GM23248 (cell line): Measurements from ENCODE around the gene DPEP2. TPM values are rescaled to one million over a fixed set of nuclear protein-coding genes. Genes with fewer than 3 reads are reported as not detected.

Experiments
- DNase-seq: peaks from one replicate; pipeline ENCODE4 v3.0.0-alpha.2; 2015
- H2AFZ ChIP-seq: fragments of 200-600 bp; sonication (generic); 2 replicates; pipeline ENCODE4 v1.6.1; 2016; ENCODE audit warnings: antibody characterized with exemption
- H3F3A ChIP-seq: fragments of 200-600 bp; sonication (generic); 2 replicates; pipeline ENCODE4 v1.6.1; 2016; ENCODE audit warnings: mild to moderate bottlenecking, antibody characterized with exemption, mixed run types; ENCODE audit not compliant: insufficient read depth
- H3K27ac ChIP-seq: fragments of 200-600 bp; sonication (generic); 2 replicates; pipeline ENCODE4 v1.5.1; 2016; ENCODE audit warnings: mild to moderate bottlenecking
- H3K27me3 ChIP-seq: fragments of 200-600 bp; sonication (generic); replicated peaks from 2 replicates; pipeline ENCODE4 v1.6.1; 2016; ENCODE audit warnings: mild to moderate bottlenecking; ENCODE audit not compliant: insufficient read depth
- H3K36me3 ChIP-seq: fragments of 200-600 bp; sonication (generic); 2 replicates; pipeline ENCODE4 v1.6.1; 2016; ENCODE audit warnings: low read depth, mild to moderate bottlenecking
- H3K4me1 ChIP-seq: fragments of 200-600 bp; sonication (generic); 2 replicates; pipeline ENCODE4 v1.6.1; 2016; ENCODE audit warnings: mild to moderate bottlenecking; ENCODE audit not compliant: insufficient read depth
- H3K4me2 ChIP-seq: fragments of 200-600 bp; sonication (generic); one replicate; pipeline ENCODE4 v1.6.1; 2016; ENCODE audit warnings: mild to moderate bottlenecking; ENCODE audit not compliant: unreplicated experiment
- H3K4me3 ChIP-seq: fragments of 200-600 bp; sonication (generic); 2 replicates; pipeline ENCODE4 v1.5.1; 2016; ENCODE audit warnings: mild to moderate bottlenecking
- H3K79me2 ChIP-seq: fragments of 200-600 bp; sonication (generic); 2 replicates; pipeline ENCODE4 v1.6.1; 2016; ENCODE audit warnings: mild to moderate bottlenecking; ENCODE audit not compliant: insufficient read depth
- H3K9ac ChIP-seq: fragments of 200-600 bp; sonication (generic); 2 replicates; pipeline ENCODE4 v1.6.1; 2016; ENCODE audit warnings: mild to moderate bottlenecking
- H3K9me2 ChIP-seq: fragments of 200-600 bp; sonication (generic); 2 replicates; pipeline ENCODE4 v1.6.1; 2016; ENCODE audit warnings: mixed run types, mild to moderate bottlenecking, moderate library complexity; ENCODE audit not compliant: insufficient read depth
- H3K9me3 ChIP-seq: fragments of 200-600 bp; sonication (generic); one replicate; pipeline ENCODE4 v1.6.1; 2017; ENCODE audit warnings: low read depth
- H4K20me1 ChIP-seq: fragments of 200-600 bp; sonication (generic); 2 replicates; pipeline ENCODE4 v1.6.0; 2016; ENCODE audit not compliant: insufficient read depth
- EZH2 ChIP-seq: fragments of 200-600 bp; sonication (generic); IDR thresholded peaks from 2 replicates; pipeline ENCODE4 v1.6.1; 2018; ENCODE audit warnings: antibody characterized with exemption, mild to moderate bottlenecking; ENCODE audit not compliant: insufficient read depth, poor library complexity, severe bottlenecking
- EZH2phosphoT487 ChIP-seq: fragments of 200-600 bp; sonication (generic); IDR thresholded peaks from 2 replicates; pipeline ENCODE4 v1.6.1; 2018; ENCODE audit warnings: antibody characterized with exemption, moderate library complexity, mild to moderate bottlenecking, low read depth; ENCODE audit not compliant: insufficient read depth
- WGBS, 2 experiments: methylation state at CpG; one replicate each; pipeline ENCODE4 v1.1.6; 2015 to 2017; ENCODE audit warnings: low lambda C conversion rate in 2 of 2, low coverage in 1 of 2; ENCODE audit errors: missing lambda C conversion rate in 2 of 2; 5-methylcytosine and 5-hydroxymethylcytosine counted together
- in situ Hi-C: fragments of 300-500 bp; cut with MboI; formaldehyde crosslinking; loops from 2 replicates; pipeline ENCODE4 v1.15.0; 2020
- polyA plus RNA-seq: library from polyadenylated mRNA; unstranded; fragments of >200 nt; fragmentation: Nextera tagmentation; extraction: Ambion mirVana; gene quantifications from 2 replicates; pipeline ENCODE4 v1.2.1, GENCODE V29; 2016
- total RNA-seq: library from RNA; depleted of rRNA; stranded (reverse); fragments of >200 nt; shearing (Covaris generic); gene quantifications from 2 replicates; pipeline ENCODE4 v1.2.3, GENCODE V29; 2014

DPEP2 gene
- total and polyA plus RNA-seq, 2 experiments from 2014 or later = not detected

DNA sequence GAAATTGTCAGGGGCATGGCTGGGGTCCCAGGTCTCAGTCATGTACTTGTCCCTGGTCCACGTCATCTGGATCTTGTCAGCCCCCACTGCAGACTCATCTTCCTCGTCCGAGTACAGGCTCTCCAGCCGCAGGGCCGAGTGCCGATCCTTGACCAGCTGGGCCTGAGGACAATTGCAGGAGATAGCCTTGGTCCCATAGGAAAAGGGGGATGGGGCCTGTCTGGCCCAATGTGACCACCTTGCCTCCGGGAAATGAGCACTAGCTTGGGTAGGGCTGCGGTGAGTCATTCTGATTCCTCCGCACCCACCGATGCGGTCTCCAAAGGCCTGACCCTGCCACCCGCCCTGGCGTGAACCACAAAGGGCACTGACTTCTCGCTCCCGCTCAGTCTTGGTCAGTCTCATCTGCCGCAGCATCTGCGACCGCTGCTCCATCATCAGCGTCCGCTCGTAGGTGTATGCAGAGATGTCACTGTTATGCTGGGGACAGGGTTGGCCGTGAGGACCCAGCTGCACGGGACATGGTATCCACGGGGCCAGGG is 53.8 kb downstream of the DPEP2 start:
- Histone ChIP-seq H3K27ac (no peak overlapping the region), H3K4me3 (no peak overlapping the region), H3K27me3 (no peaks in the 10 kb centered on the region), H3K9me2 (no peaks in the 10 kb centered on the region), H2AFZ (no peak overlapping the region), H4K20me1 (no peaks in the 10 kb centered on the region), H3K4me2 (no peak overlapping the region), H3F3A (0 out of 2 replicates have a peak, but pooled peaks cover 12% of the 10 kb centered on the region), H3K79me2 (no peaks in the 10 kb centered on the region), H3K9ac (no peak overlapping the region), H3K9me3 (no peaks in the 10 kb centered on the region), H3K36me3 (peaks cover 18% of the 10 kb centered on the region; the same call in 1 of the 2 replicates), H3K4me1 (no peaks in the 10 kb centered on the region)
- WGBS, 2 experiments = 81 to 90% methylated on average over 21 to 24 of the region's 24 CpGs
- no peak for DNase-seq
- in situ Hi-C loops = no loop called here
- TF ChIP-seq EZH2 = no peak
- TF ChIP-seq EZH2phosphoT487 = no peak

DNA sequence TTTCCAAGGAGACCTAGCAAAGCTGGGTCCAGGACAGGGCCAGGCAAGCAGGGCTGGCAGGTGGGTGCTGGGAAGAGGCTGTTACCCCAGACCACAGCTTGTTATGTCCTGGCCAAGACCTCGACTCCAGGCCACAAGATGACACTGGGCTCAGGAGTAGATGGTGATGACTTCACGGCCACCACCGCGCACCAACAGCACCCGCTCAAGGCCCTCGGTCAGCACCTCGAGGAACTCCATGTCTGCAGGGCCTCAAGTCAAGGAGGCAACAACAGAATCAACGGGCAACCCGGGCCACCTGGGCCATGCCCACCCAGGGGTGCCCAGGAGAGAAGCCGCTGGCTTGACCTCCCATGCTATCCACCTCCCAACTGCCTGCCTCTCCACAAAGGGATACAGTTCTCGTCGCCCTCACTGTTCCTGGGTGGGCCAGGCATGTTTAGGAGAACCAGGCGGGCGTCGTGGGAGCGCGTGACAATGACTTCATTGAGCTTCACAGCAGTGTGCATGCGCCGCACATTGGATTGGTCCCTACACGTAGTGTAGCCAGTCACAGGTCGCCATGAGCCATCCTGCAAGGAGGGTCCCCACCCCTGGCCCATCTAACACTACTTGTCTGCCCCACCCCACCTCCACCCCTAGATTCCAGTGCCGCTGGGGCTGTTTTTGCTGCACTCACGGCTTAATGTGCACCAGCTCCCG is 54.4 kb downstream of the DPEP2 start:
- H3K27ac ChIP-seq = no peak overlapping the region
- 0 out of 2 replicates have a peak, but pooled peaks cover 14% of the 10 kb centered on the region for H3F3A ChIP-seq
- H3K9ac ChIP-seq = no peak overlapping the region
- no peaks in the 10 kb centered on the region for H3K79me2 ChIP-seq
- no peaks in the 10 kb centered on the region for H4K20me1 ChIP-seq
- WGBS, 2 experiments = 88 to 89% methylated on average over 24 of the region's 24 CpGs
- H3K9me3 ChIP-seq = no peaks in the 10 kb centered on the region
- H3K27me3 ChIP-seq = no peaks in the 10 kb centered on the region
- no peaks in the 10 kb centered on the region for H3K9me2 ChIP-seq
- no peak overlapping the region for H3K4me2 ChIP-seq
- no peak overlapping the region for H3K4me3 ChIP-seq
- DNase-seq = no peak
- peaks cover 18% of the 10 kb centered on the region; the same call in 1 of the 2 replicates for H3K36me3 ChIP-seq
- H2AFZ ChIP-seq = no peak overlapping the region
- no peak for TF ChIP-seq EZH2
- TF ChIP-seq EZH2phosphoT487 = no peak
- no peaks in the 10 kb centered on the region for H3K4me1 ChIP-seq
- in situ Hi-C loops = no loop called here

DNA sequence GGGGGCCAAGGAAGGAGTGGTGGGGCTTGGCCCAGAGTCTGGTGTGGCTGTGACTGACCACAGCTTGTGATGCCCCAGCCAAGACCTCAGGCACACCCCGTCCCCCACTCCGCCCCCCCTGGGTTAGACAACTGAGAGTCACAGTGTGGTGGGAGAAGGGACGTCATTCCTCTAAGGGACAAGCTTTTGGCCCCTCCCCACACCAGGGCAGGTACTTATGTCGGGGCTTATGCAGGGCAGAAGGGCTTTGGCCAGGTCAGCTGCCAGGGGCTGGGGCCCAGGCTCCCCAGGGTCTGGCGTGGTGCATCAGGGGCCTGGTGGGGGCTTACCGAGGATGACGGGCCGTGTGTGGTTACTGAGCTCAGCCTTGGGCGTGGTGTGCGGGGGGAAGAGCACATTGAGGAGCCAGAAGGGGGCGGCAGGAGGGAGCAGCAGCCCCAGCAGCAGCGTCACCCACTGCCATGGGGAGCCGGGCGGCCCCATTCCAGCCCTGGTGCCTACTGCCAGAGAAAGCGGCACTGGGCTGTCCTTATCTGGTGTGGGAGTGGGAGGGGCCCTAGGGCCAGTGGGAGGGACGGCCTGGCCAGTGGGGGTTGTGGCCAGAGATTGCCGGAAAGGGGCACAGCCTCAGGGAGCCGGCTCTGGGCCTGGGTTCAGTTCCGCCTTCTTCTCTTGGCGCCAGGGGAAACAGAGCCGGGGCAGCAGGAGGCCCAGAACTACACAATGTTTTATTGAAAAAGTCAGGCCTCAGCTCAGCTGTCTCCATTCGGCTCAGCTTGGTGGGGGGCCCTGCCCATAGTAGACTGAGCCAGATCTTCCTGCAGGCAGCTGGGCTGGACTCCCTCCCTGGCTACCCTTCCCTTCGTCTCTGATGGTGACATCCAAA is 55.4 kb downstream of the DPEP2 start, which contains the start of gene LCAT:
LCAT (minus strand) TSS at position 502 of the 886 bp plus-strand sequence; CDS start at position 483, 19 bp downstream.
- H3K4me1 ChIP-seq = no peaks in the 10 kb centered on the region
- H3F3A ChIP-seq = peaks cover 20% of the 10 kb centered on the region; the same call in 1 of the 2 replicates
- no peaks in the 10 kb centered on the region for H4K20me1 ChIP-seq
- 52 to 63% methylated on average over 20 of the region's 23 CpGs for WGBS, 2 experiments
- H3K9ac ChIP-seq = no peak within 1 kb of the TSS
- H3K27me3 ChIP-seq = no peaks in the 10 kb centered on the region
- TF ChIP-seq EZH2phosphoT487 (no peak), EZH2 (no peak)
- no peak within 1 kb of the TSS for H3K4me2 ChIP-seq
- peaks cover 18% of the 10 kb centered on the region; the same call in 1 of the 2 replicates for H3K36me3 ChIP-seq
- H3K4me3 ChIP-seq = no peak within 1 kb of the TSS
- no peak within 1 kb of the TSS for H3K27ac ChIP-seq
- H3K79me2 ChIP-seq = no peaks in the 10 kb centered on the region
- no peaks in the 10 kb centered on the region for H3K9me3 ChIP-seq
- DNase-seq = no peak
- no peak within 1 kb of the TSS for H2AFZ ChIP-seq
- no peaks in the 10 kb centered on the region for H3K9me2 ChIP-seq
- in situ Hi-C loops = no loop called here

DNA sequence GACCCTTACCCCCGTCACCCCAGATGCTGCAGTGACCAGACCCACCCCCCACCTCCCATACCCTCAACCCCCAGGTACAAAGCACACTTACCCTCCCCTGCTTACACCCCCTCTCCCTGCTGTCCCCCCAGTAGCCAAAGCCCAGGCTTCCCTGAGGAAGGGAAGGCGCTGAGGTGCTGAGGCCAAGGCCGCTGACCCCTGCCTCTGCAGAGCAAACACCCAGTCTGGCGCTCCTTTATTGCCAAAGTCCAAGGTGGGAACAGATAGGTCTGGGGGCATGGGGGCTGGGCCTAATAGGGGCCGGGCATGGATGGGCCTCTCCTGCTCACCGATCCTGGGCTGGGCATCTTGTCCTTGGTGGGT is 56.0 kb downstream of the DPEP2 start:
- H2AFZ ChIP-seq = no peak overlapping the region
- no peaks in the 10 kb centered on the region for H4K20me1 ChIP-seq
- H3K4me1 ChIP-seq = no peaks in the 10 kb centered on the region
- 0 out of 2 replicates have a peak, but pooled peaks cover 2% of the 10 kb centered on the region for H3K79me2 ChIP-seq
- peaks cover 18% of the 10 kb centered on the region; the same call in 1 of the 2 replicates for H3K36me3 ChIP-seq
- peaks cover 20% of the 10 kb centered on the region; the same call in 1 of the 2 replicates for H3F3A ChIP-seq
- H3K27ac ChIP-seq = no peak overlapping the region
- H3K9me3 ChIP-seq = no peaks in the 10 kb centered on the region
- no peaks in the 10 kb centered on the region for H3K27me3 ChIP-seq
- no peak for TF ChIP-seq EZH2phosphoT487
- no peak for TF ChIP-seq EZH2
- H3K4me2 ChIP-seq = no peak overlapping the region
- H3K9me2 ChIP-seq = no peaks in the 10 kb centered on the region
- no peak overlapping the region for H3K4me3 ChIP-seq
- DNase-seq = no peak
- in situ Hi-C loops = no loop called here
- WGBS, 2 experiments = 96 to 98% methylated on average over 5 to 6 of the region's 6 CpGs
- H3K9ac ChIP-seq = no peak overlapping the region
